NCI-H1092 treated with DMSO at 0.1 percent for 48 hours (cell line): ENCODE results near the gene ACACA.
A peak's percentile ranks its signal among the peaks of the same experiment; 100 is the strongest.

Source experiments
- DNase-seq: peaks from one replicate; lab custom pipeline; 2025; lab: John Stamatoyannopoulos, UW

The ACACA gene

DNA sequence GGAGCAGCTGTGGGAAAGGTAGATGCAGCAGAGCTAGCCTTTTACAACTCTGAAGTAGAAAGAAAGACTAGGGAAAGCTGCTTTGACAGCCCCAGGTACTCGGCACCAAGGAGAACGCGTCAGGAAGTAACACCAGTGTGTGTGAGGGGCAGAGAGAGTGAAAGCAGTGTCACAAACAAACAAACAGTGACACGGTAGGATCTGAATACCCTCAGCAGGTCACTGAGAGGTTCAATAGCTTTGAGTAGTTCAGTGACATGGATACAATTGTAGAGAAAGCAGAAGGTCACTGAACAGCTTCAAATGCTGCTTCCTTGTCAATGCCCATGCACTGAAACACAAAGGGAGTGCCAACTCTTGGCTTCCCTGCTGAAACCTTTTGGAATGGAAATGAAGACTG lies 181.2 kb downstream of the ACACA start:
- no peak for DNase-seq

DNA sequence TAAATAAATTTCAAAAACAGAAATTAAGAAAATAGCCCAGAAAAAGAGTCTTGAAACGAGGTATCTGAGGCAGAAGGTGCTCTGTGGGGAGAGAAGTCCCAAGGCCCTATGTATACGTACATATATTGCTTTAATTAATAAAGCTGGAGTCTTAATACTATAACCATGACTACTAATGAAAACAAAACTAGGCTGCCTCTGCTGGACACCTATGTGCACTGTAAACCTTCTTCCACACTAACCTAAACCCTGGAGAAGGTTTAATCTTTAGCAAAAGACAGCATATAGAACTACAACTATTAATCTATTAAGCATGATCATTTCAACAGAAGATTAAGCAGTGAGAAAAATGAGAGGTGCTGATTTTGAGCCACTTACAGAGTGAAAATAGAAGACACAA lies 184.8 kb downstream of the ACACA start:
- no peak for DNase-seq

DNA sequence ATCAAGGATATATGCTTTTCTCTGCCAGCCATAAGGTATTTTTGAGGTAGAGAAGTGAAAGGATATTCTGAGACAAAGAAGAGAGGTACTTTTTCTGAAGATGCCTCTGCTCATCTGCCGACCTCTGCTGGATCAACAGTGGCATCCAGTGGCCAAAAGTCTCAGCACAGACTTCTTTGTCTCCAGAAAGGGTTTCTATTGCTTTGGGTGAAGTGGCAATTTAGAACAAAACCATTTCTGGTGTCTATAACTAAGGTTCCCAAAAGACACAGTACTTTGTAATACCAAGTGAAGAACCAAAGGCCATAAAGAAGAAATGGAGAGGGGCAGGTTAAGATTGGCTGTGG lies 186.1 kb downstream of the ACACA start:
- peak; percentile 6 for DNase-seq

DNA sequence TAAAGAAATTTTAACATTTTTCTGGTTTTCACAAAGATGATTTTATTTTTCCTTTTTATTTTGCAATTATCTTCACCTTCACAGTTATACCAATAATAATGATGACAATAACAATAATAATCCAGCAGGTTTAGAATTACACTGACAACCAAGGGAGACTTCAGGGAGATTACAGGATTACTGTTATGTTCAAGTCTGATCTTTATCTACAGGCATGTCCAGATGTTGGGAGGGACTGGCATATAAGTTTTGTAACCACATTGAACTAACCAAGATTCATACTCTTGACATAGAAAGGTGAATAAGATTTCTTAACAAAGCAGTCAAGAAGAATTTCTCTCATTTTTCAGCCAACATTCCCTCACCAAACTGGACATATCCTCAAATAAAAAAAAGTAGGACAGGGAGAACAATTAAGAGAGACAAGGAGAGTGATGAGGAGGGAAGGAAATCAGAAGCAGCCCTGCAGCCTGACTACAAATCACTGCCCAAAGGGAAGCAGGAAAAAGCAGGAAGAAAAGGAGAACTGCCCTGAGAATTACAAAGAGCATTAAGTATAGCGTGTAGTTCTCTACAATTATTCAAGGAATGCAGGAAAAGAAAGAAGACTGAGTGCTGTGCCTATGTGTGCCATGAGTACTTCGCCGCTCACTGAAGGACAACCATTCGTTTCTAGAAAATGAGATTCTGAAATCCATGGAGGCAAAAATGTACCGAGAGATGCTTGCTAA lies 186.6 kb downstream of the ACACA start:
- no peak for DNase-seq

DNA sequence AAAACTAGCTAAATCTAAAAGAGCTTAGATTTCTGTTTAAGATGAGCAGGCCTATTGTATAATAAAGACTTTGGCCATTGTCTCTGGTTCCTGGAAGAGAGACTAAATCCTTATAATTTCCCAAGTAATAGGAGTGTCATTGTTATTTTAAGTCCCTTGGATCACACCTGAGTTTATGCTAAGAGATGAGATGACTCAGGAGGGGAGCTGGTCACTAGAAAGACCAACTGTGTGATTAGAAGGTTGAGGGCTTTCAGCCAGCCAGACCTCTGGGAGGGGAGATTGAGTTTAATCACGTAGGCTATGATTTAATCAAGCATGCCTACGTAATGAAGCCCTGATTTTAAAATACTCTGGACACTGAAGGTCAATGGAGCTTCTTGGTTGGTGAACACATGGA lies 187.8 kb downstream of the ACACA start:
- no peak for DNase-seq

DNA sequence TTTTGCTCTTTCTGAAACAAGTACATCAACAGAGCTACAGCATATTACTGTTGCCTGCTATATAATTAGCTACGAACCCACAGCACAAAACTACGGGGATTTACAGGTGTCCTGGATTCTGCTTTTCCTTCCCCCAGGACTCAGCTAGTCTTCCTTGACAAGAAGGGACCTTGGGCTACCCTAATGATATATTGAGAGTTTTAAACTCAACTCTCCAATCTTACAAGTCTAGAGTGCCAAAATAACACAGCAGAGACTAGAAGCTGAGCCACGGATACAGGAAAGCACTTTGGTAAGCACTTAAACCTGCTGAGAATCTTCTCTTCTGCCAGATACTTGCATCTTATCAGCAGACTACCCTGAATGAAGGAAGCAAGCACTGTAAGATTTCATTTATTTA lies 192.2 kb downstream of the ACACA start:
- DNase-seq = no peak

DNA sequence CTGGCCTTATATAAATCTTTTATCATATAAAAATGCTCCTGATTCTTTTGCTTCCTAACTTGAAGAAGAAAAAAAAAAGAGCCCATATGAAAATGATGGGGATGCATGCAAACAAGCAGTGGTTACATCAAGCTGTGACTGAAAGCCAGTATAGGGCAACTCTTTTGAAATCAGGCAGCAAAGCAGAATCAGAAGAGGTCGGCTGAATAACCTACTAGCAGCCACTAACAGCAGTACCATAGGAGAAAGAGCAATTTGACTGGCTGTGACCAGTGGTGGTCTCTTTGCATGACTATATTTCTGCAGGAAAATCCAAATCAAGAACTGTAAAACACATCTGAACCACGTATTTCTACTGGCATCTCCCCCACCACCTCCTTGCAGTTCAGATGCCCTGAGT lies 192.7 kb downstream of the ACACA start:
- no peak for DNase-seq

DNA sequence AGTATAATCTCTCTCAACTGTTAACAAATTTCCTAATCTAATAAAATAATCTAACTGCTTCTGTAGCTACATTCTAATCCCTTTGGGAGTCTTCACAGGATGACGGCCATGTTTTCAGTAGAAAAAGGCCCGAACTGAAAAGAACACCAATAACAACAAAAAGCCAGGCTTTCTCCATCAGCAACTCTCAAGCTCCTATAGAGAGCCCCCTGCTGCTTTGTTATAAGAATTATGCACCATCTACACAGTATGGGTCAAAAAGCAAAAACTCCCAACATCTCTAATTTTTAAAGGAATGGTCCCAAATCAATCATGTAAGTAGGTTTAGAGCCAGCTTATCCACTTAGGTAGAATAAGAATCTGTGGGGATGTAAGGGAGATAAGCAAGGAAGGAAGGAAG lies 194.5 kb downstream of the ACACA start:
- no peak for DNase-seq

DNA sequence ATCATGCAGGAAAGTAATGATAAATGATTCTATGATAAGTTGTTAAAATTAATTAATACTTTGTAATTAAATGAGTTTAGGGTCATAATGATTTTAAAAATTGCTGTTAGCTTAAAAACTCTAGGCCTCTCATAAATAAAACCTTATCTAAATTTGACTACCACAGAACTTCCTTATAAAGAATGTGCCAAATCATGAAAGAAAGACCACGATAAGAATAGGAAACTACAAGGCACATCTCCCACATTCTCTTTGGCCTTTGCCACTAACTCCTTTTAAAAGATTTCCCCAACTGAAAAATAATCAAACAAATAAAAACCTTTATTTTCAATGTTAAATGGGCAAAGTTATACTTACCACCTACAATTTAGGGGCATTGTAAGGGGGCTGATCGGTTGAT lies 195.5 kb downstream of the ACACA start:
- DNase-seq = no peak

DNA sequence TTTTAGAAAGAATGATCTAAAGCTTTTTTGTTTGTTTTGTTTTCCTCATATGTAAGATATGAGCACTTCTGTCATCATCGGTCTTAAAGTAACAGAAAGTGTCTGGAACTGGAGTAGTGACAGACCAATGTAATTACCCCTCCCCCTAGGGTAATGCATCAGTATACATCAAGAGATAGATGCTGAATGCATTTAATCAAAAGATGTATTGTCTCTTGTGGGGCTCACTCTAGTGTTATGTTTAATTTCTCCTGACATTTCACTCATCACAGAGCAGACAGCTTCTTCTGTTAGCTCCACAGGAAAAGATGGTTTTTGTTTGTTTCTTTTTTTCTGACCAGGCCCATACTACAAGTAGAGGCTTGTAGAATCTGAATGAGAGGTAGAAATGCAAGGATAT lies 199.5 kb downstream of the ACACA start:
- DNase-seq = no peak

DNA sequence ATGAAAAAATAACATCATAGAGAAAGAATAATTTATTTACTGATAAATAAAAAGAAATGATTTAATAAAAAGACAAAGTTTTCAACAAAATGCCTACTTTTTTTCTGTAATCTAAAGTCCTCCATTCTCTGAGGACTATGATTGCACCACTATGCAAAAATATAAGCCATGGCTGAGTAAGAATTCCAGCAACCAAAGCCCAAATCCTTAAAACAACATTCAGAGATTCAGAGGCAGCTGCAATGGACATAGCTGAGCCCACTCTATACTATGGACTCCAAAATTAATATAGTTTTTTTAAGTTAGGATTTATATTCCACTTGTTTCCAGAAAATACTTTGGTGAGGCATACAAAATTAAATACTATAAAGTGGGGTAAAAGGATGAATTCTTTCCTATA lies 200.3 kb downstream of the ACACA start:
- DNase-seq = no peak

DNA sequence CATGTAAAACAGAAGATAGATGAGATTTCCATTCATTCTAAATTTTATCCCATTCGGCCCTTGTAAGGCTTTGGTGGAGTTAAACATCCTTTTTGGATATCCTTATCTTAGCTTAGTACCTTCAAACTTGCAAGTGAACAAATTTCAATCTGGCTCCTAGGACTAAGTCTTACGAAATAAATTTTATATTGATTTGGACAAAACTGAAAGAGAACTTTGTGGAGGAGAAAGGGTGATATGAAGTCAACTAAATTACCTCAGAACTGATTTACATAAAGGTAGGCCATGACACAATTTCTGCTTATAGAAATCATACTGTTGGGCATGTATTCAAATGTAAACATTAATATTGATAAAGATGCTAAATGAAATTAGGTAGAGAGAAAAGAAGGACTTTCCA lies 206.1 kb downstream of the ACACA start:
- no peak for DNase-seq

DNA sequence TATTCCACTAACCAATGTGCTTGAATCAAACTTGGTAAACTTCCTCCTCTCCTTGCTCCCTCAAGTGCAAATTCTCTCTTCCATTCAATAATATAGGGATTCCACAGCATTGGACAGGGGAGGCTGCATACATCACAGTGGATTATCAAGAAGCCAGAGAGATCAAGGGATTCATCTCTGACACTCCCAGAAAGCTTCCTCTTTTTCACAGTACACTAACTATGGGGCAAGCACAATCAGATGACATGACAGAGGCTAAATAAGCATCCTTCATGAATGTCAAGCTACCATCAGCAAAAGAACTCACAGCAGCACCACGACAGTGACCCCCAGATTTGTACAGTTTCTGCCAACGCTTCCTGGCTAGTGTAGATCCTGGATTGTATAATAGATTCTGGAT lies 209.3 kb downstream of the ACACA start:
- DNase-seq = no peak

DNA sequence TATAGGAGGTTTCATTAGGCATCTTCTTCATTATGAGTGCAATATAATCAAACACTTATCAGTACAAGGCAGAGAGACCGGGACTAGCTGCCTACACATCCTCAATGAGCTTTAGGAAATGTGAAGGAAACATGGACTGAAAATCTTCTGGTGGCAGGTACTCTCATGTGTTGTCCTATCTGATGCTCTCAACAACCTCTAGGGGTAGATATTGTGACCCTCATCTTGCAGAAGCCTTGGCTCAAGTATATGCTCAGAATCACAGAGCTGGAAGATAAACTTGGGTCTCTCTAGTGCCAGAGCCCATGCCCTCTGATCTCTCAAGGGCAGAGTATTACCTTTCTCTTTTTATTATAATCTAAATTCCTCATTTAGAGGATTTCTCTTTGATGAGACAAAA lies 212.4 kb downstream of the ACACA start:
- no peak for DNase-seq

DNA sequence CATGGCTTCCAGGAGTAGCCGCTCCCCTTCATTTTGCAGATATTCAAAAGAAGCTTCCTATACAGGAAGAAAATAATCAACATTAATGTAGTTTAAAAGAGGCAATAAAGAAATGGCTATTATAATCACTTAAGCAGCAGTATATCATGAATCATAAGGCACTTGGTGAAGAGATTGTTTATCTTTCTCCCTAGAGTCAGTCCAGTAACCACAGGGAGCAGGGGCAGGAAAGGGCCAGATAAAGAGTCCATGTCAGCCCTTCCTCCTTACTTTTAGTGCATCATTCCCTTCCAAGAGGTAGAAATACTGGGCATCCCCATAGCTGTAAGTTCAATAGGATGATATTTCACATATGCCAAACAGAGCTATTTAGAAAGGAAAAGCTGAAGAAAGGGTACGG lies 215.4 kb downstream of the ACACA start:
- DNase-seq = no peak

DNA sequence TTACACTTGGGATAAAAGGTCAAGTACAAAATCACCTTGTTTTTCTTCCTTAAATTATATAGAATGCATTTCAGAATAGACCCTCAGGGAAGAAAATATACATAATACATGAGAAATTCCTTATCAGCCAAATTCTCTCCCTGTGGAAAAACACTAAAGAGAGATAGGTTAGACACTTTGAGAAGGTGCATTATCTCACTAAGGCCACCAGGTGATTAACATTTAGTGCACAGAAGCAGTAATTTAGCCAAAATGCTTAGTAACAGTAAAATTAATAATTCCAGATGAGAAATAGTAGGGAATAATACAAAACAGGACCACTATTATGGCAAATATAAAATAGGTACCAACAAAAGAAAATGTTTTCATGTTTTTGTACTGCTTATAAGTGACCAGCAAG lies 216.1 kb downstream of the ACACA start:
- DNase-seq = no peak

DNA sequence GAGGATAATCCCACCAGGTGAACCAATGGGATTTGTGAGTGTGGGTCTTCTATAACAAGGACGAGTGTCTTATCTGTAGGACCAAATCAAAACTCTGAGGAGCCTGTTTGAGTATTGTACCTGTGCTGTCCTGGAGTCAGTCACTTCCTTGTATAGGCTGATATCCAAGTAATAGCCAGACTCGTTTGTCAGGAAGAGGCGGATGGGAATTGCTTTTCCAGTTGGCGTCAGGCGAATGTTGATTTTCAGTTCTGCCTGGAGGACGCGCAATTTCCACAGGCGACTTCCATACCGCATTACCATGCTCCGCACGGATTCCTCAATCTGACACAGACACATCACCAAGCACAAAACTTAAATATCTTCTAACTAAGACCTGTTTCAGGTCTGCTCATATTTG lies 218.5 kb downstream of the ACACA start:
- DNase-seq = no peak

DNA sequence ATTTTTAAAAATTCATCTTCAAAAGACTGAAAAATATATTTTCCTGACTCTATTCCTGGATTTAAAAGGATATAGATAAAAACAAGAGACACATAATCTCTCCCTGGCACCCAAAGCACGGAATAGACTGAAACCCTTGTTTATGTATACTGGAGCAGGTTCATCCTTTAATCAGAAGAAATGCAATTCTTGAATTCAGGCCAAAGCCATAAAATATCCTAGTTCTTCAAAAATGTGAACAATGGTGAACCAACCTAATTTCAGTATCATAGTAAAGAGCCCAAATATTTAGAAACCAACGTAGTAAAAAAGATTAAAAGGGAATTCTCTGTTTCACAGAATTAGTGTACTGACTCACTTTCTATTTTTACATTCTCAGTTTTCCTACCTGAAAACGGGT lies 219.4 kb downstream of the ACACA start:
- no peak for DNase-seq

DNA sequence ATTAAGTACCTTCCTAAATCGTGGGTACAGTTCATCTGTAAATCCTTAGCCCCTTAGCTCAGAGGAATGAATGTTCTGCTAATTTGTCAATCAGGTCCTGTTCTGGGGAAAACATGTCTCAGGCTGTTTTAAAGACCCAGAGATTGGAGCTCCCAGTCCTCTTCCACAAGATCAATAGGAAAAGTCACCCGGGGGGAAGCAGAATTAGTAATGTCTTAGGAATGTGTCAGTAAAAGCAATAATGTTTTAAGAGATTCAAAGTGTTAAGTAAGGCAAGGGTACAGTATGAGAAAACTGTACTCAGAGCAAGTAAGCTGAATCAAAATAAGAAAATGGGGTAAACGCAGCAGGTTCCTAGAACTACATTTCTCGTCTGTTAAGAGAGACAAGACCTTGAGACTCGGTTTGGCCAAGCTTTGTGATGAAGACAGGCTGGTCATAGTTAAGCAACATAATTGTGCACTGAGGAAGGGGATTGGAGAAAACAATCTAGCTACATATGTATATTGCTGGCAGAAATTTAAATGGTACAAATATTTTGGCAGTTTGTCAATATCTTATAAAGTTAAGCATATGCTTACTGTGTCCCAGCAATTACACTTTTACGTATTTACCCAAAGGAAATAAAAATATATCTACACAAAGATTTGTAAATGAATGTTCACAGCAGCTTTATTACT lies 223.7 kb downstream of the ACACA start:
- no peak for DNase-seq

DNA sequence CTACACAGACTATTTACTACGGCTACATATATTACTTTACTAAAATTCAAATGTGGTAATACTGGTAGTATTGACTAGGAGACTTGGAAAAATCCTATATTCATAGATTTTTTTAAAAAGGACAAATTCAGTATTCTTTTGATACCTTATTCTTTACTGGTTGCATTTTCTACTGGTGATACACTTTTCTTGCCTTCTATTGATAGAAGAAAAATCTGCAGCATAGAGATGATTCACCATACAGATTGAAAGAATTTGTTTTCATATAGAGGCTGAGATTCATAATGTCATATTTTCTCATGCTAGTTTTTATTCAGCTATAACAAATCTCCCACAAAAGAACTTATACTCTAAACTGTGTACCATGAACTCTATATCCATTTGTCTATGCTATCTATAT lies 226.3 kb downstream of the ACACA start:
- no peak for DNase-seq

DNA sequence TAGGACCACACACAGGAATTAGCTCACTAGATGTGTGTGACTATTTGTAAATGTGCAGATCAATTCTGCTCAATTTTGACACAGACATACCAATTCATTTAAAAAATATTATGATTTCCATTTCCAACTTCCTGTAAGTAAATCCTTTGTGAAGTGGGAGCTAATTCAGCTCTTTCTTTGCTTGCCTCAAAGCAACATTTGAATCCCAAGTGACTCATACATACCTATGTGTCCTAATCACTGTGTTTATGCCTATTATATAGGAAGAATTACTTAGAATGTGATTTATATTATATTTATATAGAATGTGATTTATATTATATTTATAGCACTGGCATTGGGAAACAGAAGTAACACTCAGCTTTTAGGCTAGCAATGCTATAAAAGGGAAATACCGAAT lies 226.7 kb downstream of the ACACA start:
- no peak for DNase-seq

DNA sequence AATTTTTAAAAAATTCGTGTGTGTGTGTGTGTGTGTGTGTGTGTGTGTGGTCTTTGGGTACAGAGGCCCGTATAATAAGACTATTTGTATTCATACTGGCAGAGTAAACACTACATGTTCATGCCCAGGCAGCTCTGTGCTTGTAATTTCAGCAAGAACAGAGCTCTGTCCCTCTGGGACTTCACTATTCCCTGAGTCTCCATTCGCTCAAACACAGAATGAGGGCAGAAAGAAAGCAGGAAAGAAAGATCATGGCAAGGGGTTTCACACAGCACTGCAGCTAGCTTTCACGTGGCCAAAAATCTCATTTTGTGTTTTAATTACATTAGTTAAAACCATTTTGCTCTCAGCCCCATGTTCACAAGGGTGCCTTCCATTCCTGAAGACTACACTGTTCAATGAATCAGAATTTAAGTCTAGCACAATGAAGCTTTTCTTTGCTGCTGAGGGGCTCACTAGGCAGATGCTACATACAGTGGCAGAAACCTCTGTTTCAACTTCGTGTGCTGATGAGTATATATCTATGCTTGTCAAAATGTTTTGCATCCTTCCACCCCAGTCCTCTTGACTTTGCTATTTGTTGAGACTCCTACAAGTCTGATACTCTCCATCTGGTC lies 229.3 kb downstream of the ACACA start:
- DNase-seq = peak; percentile 43

DNA sequence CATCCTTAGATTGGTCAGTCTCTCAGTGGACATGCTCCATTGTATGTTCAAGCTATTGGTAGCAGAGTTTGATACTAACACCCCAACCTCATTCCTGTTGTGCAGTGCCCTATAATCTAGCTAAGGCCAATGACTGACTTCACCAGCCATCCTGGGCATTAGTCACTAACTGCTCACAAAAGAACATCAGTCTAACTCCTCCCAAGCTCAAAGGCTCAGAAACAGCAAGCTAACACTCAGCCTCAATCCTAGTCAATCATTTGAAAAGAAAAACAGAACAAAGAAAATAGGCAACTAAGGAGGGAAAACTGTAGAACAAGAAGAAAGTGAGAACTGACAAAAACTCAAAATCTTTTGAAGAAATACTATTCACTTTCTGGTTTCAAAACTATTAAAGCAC lies 229.9 kb downstream of the ACACA start:
- DNase-seq = no peak

DNA sequence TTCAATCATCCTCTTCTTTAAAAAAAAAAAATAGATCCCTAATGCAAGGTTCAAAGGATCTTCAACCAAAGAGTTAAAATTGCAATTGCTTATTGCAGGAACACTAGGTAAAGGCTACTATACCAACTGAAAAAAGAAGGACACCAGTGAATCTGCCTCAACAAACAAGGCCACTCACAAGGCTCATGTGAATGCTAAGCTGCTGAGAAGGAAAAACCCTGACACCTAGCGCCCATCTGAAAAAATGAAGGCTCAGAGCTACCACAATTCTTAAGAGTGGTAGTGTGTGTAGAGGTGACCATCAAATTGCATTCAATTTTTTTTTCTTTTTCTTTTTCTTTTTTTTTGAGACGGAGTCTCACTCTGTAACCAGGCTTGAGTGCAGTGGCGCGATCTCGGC lies 232.4 kb downstream of the ACACA start:
- no peak for DNase-seq
